ENCODE measurements around the gene CBFA2T2. TPM values are rescaled to one million over a fixed set of nuclear protein-coding genes. Genes with fewer than 3 reads are reported as not detected.
"Not testable (repeated sequence)": the region's sequence is repeated elsewhere in the genome, so short reads cannot be mapped to it uniquely, and the experiment has no call there.

The CBFA2T2 gene
- total RNA-seq, 1 experiment from 2014 or later, result 7.7 TPM

GRCh38 chr20:33697129-33697528 is 207.2 kb downstream of the CBFA2T2 start:
- peak; percentile 82 for DNase-seq (ENCODE audit: low read depth)

- not testable (repeated sequence) for DNase-seq (ENCODE audit: low read depth)
Observed at GRCh38 chr20:33698966-33699365, 209.1 kb downstream of the CBFA2T2 start.

Other genes starting within 250 kb of the CBFA2T2 start
- gene BPIFB1, start 206.9 kb upstream of the CBFA2T2 start, total RNA-seq (2014; rRNA removed; shearing (Covaris generic)), result not detected in 2 replicates
- 26.7 and 29.0 TPM in 2 replicates for gene CDK5RAP1, start 88.6 kb upstream of the CBFA2T2 start, total RNA-seq (2014; rRNA removed; shearing (Covaris generic))
- 45.1 and 48.4 TPM in 2 replicates for gene SNTA1, start 46.3 kb upstream of the CBFA2T2 start, total RNA-seq (2014; rRNA removed; shearing (Covaris generic))
- gene C20orf144, start 172.2 kb downstream of the CBFA2T2 start, total RNA-seq (2014; rRNA removed; shearing (Covaris generic)), result 0.24 and 0.39 TPM in 2 replicates
- 0.49 TPM in 1 of 2 replicates, not detected in the other for gene ACTL10, start 176.8 kb downstream of the CBFA2T2 start, total RNA-seq (2014; rRNA removed; shearing (Covaris generic))
- 39.3 and 43.9 TPM in 2 replicates for gene NECAB3, start 184.3 kb downstream of the CBFA2T2 start, total RNA-seq (2014; rRNA removed; shearing (Covaris generic))
- 28.7 and 33.3 TPM in 2 replicates for gene E2F1, start 196.3 kb downstream of the CBFA2T2 start, total RNA-seq (2014; rRNA removed; shearing (Covaris generic))
- gene PXMP4, start 230.2 kb downstream of the CBFA2T2 start, total RNA-seq (2014; rRNA removed; shearing (Covaris generic)), result 16.9 and 20.8 TPM in 2 replicates
- 1.6 and 2.0 TPM in 2 replicates for gene ZNF341, start 241.9 kb downstream of the CBFA2T2 start, total RNA-seq (2014; rRNA removed; shearing (Covaris generic))